ENCODE results near the gene SLC26A1.

SLC26A1 gene

DNA sequence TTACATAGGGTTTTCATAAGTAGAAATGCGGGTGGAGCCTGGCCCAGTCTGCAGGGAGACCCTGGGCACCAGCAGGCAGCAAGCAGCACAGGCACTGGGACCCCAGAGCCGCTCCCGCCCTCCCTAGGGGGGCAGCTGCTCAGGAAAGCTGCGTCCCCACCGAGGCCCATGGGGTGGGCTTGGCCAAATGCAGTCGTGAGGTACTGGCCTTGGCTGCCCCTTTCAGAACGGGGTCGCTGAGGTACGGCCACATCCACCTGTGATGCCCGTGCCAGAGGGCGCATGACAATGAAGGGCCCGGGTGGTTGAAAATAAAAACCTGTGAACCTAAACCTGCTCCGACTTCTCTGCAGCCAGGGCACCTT, 44.3 kb downstream of the SLC26A1 start:
- no peak overlapping the region for H3K27ac ChIP-seq (ENCODE audit: low read depth, low read length, poor library complexity, severe bottlenecking)
- H3K9me3 ChIP-seq (ENCODE audit: low read length), result no peaks in the 10 kb centered on the region
- H4K20me1 ChIP-seq (ENCODE audit: insufficient read depth, low read length), result no peaks in the 10 kb centered on the region
- H3K4me1 ChIP-seq (ENCODE audit: insufficient read depth, low read length, severe bottlenecking), result no peaks in the 10 kb centered on the region
- H3K4me3 ChIP-seq (ENCODE audit: low read depth, low read length, poor library complexity, severe bottlenecking), result no peak overlapping the region
- H3F3A ChIP-seq (ENCODE audit: insufficient read depth, low read length), result no peaks in the 10 kb centered on the region
- H3K9me2 ChIP-seq (ENCODE audit: low read depth, low read length), result no peaks in the 10 kb centered on the region
- H3K9ac ChIP-seq (ENCODE audit: low read length), result no peak overlapping the region
- TF ChIP-seq, protein P1, sequence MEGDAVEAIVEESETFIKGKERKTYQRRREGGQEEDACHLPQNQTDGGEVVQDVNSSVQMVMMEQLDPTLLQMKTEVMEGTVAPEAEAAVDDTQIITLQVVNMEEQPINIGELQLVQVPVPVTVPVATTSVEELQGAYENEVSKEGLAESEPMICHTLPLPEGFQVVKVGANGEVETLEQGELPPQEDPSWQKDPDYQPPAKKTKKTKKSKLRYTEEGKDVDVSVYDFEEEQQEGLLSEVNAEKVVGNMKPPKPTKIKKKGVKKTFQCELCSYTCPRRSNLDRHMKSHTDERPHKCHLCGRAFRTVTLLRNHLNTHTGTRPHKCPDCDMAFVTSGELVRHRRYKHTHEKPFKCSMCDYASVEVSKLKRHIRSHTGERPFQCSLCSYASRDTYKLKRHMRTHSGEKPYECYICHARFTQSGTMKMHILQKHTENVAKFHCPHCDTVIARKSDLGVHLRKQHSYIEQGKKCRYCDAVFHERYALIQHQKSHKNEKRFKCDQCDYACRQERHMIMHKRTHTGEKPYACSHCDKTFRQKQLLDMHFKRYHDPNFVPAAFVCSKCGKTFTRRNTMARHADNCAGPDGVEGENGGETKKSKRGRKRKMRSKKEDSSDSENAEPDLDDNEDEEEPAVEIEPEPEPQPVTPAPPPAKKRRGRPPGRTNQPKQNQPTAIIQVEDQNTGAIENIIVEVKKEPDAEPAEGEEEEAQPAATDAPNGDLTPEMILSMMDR (IDR thresholded peaks at IDR 0.05; ENCODE audit: low read length), result no peak
- TF ChIP-seq EZH2 (IDR thresholded peaks at IDR 0.05; ENCODE audit: borderline replicate concordance, low read length), result no peak
- H2AFZ ChIP-seq (ENCODE audit: low read length), result no peak overlapping the region
- no peaks in the 10 kb centered on the region for H3K79me2 ChIP-seq (ENCODE audit: insufficient read depth, low read length)
- no peaks in the 10 kb centered on the region for H3K27me3 ChIP-seq (ENCODE audit: insufficient read depth, low read length)
- H3K4me2 ChIP-seq (ENCODE audit: low read length), result no peak overlapping the region
- H3K36me3 ChIP-seq (ENCODE audit: insufficient read depth, low read length), result no peaks in the 10 kb centered on the region; the same call in 1 of the 2 replicates

DNA sequence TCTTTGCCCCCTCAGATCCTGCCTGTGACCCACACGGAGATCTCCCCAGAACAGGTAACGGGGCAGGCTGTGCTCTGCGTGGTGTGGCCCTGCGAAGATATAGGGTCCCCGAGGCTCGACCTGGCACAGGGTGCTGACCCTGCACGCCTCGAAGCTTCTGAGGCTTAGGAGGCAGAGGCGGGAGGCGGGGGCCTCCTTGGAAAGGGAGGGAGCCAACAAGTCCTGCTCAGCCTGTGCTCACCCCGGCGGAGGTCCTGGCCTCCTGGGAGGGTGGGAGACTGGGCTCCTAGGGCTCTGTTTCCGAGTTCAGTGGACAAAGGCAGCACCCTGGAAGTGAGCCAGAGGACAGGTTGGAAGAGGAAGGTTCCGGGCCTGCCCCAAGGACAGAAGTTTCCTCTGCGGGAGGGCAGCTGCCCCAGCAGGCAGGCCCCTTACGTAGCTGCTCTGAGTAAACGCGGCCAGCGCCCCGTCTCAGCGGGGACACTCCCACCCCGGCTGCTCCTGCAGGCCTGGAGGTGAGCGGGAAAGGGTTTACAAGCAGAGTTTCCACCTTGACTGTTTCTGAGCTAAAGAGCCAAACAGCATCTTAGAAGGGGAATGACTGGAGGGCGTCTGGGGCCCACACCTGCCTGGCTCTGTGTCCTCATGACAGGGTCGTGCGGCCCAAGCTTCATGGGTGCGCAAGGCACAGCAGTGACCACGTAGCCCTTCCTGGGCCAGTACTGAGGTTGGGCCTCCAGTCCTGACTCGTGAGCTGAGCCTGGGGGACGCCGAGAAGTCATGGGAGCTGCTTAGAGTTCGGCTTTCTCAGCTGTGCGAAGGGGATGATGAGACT, 44.9 kb downstream of the SLC26A1 start:
- H3K4me3 ChIP-seq (ENCODE audit: low read depth, low read length, poor library complexity, severe bottlenecking), result no peak overlapping the region
- H3K9ac ChIP-seq (ENCODE audit: low read length), result no peak overlapping the region
- H4K20me1 ChIP-seq (ENCODE audit: insufficient read depth, low read length), result no peaks in the 10 kb centered on the region
- H3K4me2 ChIP-seq (ENCODE audit: low read length), result no peak overlapping the region
- H3K27me3 ChIP-seq (ENCODE audit: insufficient read depth, low read length), result no peaks in the 10 kb centered on the region
- no peaks in the 10 kb centered on the region for H3K4me1 ChIP-seq (ENCODE audit: insufficient read depth, low read length, severe bottlenecking)
- no peak overlapping the region for H3K27ac ChIP-seq (ENCODE audit: low read depth, low read length, poor library complexity, severe bottlenecking)
- H3K36me3 ChIP-seq (ENCODE audit: insufficient read depth, low read length), result no peaks in the 10 kb centered on the region; the same call in 1 of the 2 replicates
- H3K9me2 ChIP-seq (ENCODE audit: low read depth, low read length), result no peaks in the 10 kb centered on the region
- H3K79me2 ChIP-seq (ENCODE audit: insufficient read depth, low read length), result no peaks in the 10 kb centered on the region
- H2AFZ ChIP-seq (ENCODE audit: low read length), result no peak overlapping the region
- H3K9me3 ChIP-seq (ENCODE audit: low read length), result no peaks in the 10 kb centered on the region
- H3F3A ChIP-seq (ENCODE audit: insufficient read depth, low read length), result no peaks in the 10 kb centered on the region
- no peak for TF ChIP-seq EZH2 (IDR thresholded peaks at IDR 0.05; ENCODE audit: borderline replicate concordance, low read length)
- TF ChIP-seq, protein P1 (IDR thresholded peaks at IDR 0.05; ENCODE audit: low read length), result no peak

GRCh38 chr4:947491-947971, 45.7 kb downstream of the SLC26A1 start:
- H3K27me3 ChIP-seq (ENCODE audit: insufficient read depth, low read length), result no peaks in the 10 kb centered on the region

More at GRCh38 chr4:947491-947971, 45.7 kb downstream of the SLC26A1 start:
- Histone ChIP-seq H3K79me2 (ENCODE audit: insufficient read depth, low read length) (no peaks in the 10 kb centered on the region), H3K27ac (ENCODE audit: low read depth, low read length, poor library complexity, severe bottlenecking) (no peak overlapping the region), H3K4me3 (ENCODE audit: low read depth, low read length, poor library complexity, severe bottlenecking) (no peak overlapping the region), H3K9ac (ENCODE audit: low read length) (no peak overlapping the region), H3K4me1 (ENCODE audit: insufficient read depth, low read length, severe bottlenecking) (no peaks in the 10 kb centered on the region), H4K20me1 (ENCODE audit: insufficient read depth, low read length) (no peaks in the 10 kb centered on the region), H3K9me3 (ENCODE audit: low read length) (no peaks in the 10 kb centered on the region), H3K36me3 (ENCODE audit: insufficient read depth, low read length) (no peaks in the 10 kb centered on the region), H3F3A (ENCODE audit: insufficient read depth, low read length) (no peaks in the 10 kb centered on the region), H3K9me2 (ENCODE audit: low read depth, low read length) (no peaks in the 10 kb centered on the region), H3K4me2 (ENCODE audit: low read length) (no peak overlapping the region), H2AFZ (ENCODE audit: low read length) (no peak overlapping the region)
- TF ChIP-seq, protein P1 (IDR thresholded peaks at IDR 0.05; ENCODE audit: low read length), result no peak
